IMR-90 (cell line): Measurements from ENCODE around the gene USP9X.

Experiments used
- CHD1 ChIP-seq: IDR thresholded peaks from 2 replicates; pipeline ENCODE4 v1.6.1; 2012; ENCODE audit warnings: low read depth, low read length, improper control_type of control experiment
- MAFK ChIP-seq: IDR thresholded peaks from 2 replicates; pipeline ENCODE4 v1.6.1; 2012; ENCODE audit warnings: low read depth, low read length, improper control_type of control experiment
- MAZ ChIP-seq: IDR thresholded peaks from 2 replicates; pipeline ENCODE4 v1.6.1; 2012; ENCODE audit warnings: low read depth, mild to moderate bottlenecking, low read length, improper control_type of control experiment, moderate library complexity, borderline replicate concordance
- POLR2A ChIP-seq: IDR thresholded peaks from 2 replicates; pipeline ENCODE4 v1.6.1; 2012; ENCODE audit warnings: mild to moderate bottlenecking, low read depth, low read length
- RAD21 ChIP-seq: IDR thresholded peaks from 2 replicates; pipeline ENCODE4 v1.6.1; 2012; ENCODE audit warnings: low read length, improper control_type of control experiment
- RFX5 ChIP-seq: IDR thresholded peaks from 2 replicates; pipeline ENCODE4 v1.8.0; 2012; ENCODE audit warnings: low read depth, mild to moderate bottlenecking, low read length, moderate library complexity
- TF ChIP-seq, protein P1 (sequence below): conservative IDR thresholded peaks from 2 replicates; pipeline ENCODE4 v1.5.1; 2012; ENCODE audit warnings: mild to moderate bottlenecking, low read depth, low read length, improper control_type of control experiment
- TF ChIP-seq, protein P2 (sequence below): fragments of 150-350 bp; IDR thresholded peaks from 2 replicates; pipeline ENCODE4 v1.6.1; 2017; ENCODE audit warnings: mild to moderate bottlenecking, antibody characterized with exemption, low read length, low read depth

DNA sequence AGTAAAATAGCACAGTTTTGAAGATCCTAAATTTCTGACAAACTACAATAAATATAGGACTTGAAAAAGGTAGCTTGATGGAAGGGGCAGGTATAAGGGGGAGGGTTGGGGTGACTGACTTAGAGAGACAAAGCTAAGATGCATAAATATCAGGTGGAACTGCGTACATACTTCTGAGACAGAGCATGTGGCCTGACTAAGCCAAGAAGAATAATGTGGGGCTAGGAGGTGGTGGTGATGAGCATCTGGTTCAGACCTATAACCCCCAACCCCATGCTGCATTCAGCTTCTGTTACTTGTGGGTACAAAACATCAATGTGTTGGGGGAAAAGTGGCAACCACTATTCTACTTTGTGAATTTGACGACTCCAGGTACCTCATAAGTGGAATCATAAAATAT is 19.8 kb downstream of the USP9X start:
- TF ChIP-seq, protein P1, sequence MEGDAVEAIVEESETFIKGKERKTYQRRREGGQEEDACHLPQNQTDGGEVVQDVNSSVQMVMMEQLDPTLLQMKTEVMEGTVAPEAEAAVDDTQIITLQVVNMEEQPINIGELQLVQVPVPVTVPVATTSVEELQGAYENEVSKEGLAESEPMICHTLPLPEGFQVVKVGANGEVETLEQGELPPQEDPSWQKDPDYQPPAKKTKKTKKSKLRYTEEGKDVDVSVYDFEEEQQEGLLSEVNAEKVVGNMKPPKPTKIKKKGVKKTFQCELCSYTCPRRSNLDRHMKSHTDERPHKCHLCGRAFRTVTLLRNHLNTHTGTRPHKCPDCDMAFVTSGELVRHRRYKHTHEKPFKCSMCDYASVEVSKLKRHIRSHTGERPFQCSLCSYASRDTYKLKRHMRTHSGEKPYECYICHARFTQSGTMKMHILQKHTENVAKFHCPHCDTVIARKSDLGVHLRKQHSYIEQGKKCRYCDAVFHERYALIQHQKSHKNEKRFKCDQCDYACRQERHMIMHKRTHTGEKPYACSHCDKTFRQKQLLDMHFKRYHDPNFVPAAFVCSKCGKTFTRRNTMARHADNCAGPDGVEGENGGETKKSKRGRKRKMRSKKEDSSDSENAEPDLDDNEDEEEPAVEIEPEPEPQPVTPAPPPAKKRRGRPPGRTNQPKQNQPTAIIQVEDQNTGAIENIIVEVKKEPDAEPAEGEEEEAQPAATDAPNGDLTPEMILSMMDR: no peak
- TF ChIP-seq POLR2A (no peak), RFX5 (no peak), MAZ (no peak), RAD21 (no peak), CHD1 (no peak), MAFK (no peak)
- TF ChIP-seq, protein P2, sequence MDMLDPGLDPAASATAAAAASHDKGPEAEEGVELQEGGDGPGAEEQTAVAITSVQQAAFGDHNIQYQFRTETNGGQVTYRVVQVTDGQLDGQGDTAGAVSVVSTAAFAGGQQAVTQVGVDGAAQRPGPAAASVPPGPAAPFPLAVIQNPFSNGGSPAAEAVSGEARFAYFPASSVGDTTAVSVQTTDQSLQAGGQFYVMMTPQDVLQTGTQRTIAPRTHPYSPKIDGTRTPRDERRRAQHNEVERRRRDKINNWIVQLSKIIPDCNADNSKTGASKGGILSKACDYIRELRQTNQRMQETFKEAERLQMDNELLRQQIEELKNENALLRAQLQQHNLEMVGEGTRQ: no peak
